Prostate gland (tissue), 2 donors: ENCODE results near the gene MRPS24. TPM values are rescaled to one million over a fixed set of nuclear protein-coding genes. Genes with fewer than 3 reads are reported as not detected.

Experiments used
- DNase-seq: peaks from one replicate; pipeline ENCODE4 v3.0.0-alpha.2; 2019; ENCODE audit warnings: low spot score
- H3K27ac ChIP-seq, 2 donors: fragments of 200-600 bp; sonication (generic); 2 replicates each; pipeline ENCODE4 v1.5.1; 2017 to 2019
- H3K27me3 ChIP-seq: fragments of 200-600 bp; sonication (generic); replicated peaks from 2 replicates; pipeline ENCODE4 v1.5.1; 2019; ENCODE audit not compliant: insufficient read depth
- H3K36me3 ChIP-seq, 2 donors: fragments of 200-600 bp; sonication (generic); 1 replicate in 1 of 2; 2 replicates in 1 of 2; pipeline versions ENCODE4 v1.5.1 to v1.8.1; 2017 to 2019
- H3K4me1 ChIP-seq: fragments of 200-600 bp; sonication (generic); replicated peaks from 2 replicates; pipeline ENCODE4 v1.5.1; 2019
- H3K4me3 ChIP-seq, 2 donors: fragments of 200-600 bp; sonication (generic); 2 replicates each; pipeline ENCODE4 v1.5.1; 2017 to 2019
- H3K9me3 ChIP-seq: fragments of 200-600 bp; sonication (generic); 2 replicates; pipeline ENCODE4 v1.5.1; 2017
- CTCF ChIP-seq, 4 experiments: fragments of 200-600 bp in 2 of 4; fragments of 450-650 bp in 2 of 4; sonication (generic) in 2 of 4; IDR thresholded peaks; 1 replicate in 3 of 4; 2 replicates in 1 of 4; pipeline ENCODE4 v1.5.1; 2016 to 2019; ENCODE audit warnings: antibody characterized with exemption in 4 of 4, mild to moderate bottlenecking in 2 of 4, moderate library complexity in 2 of 4
- POLR2A ChIP-seq: fragments of 450-650 bp; IDR thresholded peaks from one replicate; pipeline ENCODE4 v1.6.1; 2016; ENCODE audit warnings: antibody characterized with exemption, mild to moderate bottlenecking
- POLR2AphosphoS5 ChIP-seq: sonication (generic); formaldehyde crosslinking; IDR thresholded peaks from one replicate; pipeline ENCODE4 v1.6.1; 2017; ENCODE audit warnings: antibody characterized with exemption
- WGBS: methylation state at CpG from one replicate; pipeline ENCODE4 v1.1.5; 2018; 5-methylcytosine and 5-hydroxymethylcytosine counted together
- intact Hi-C: fragments of 100-400 bp; cut with DNase I; formaldehyde crosslinking; loops from one replicate; pipeline ENCODE4 v1.14.2; 2022
- total RNA-seq, 2 donors: library from RNA; depleted of rRNA; stranded (reverse); fragments of >200 nt; gene quantifications; one replicate each; pipeline ENCODE4 v1.1.0, GENCODE V29; 2016

The MRPS24 gene
- total RNA-seq, 2 donors from 2014 or later, result 92.7 to 131 TPM

- WGBS, result 90% methylated on average over 4 of the region's 4 CpGs
- no peak for DNase-seq
- Histone ChIP-seq H3K36me3 (peaks cover 5 to 12% of the 10 kb centered on the region in 2 donors), H3K27ac (no peak overlapping the region), H3K27me3 (no peaks in the 10 kb centered on the region), H3K4me3 (no peak overlapping the region), H3K9me3 (no peaks in the 10 kb centered on the region), H3K4me1 (no peaks in the 10 kb centered on the region)
- TF ChIP-seq POLR2A (no peak), CTCF (IDR thresholded peaks at IDR 0.05) (no peak), POLR2AphosphoS5 (no peak)
- intact Hi-C loops, result no loop called here
These were observed 15.3 kb upstream of the MRPS24 start for GRCh38 chr7:43884617-43885016.

GRCh38 chr7:43884209-43884608 lies 14.9 kb upstream of the MRPS24 start:
- TF ChIP-seq CTCF (IDR thresholded peaks at IDR 0.05) (no peak), POLR2A (no peak), POLR2AphosphoS5 (no peak)
- Histone ChIP-seq H3K4me3 (no peak overlapping the region), H3K27ac (no peak overlapping the region), H3K4me1 (peaks cover 2% of the 10 kb centered on the region), H3K27me3 (no peaks in the 10 kb centered on the region), H3K9me3 (no peaks in the 10 kb centered on the region), H3K36me3 (peaks cover 5 to 12% of the 10 kb centered on the region in 2 donors)
- WGBS, result 89% methylated on average over 4 of the region's 4 CpGs
- intact Hi-C loops, result no loop called here
- no peak for DNase-seq

- TF ChIP-seq POLR2A, result no peak
- WGBS, result 71% methylated on average over 5 of the region's 5 CpGs
- Histone ChIP-seq H3K36me3 (peaks cover 5 to 17% of the 10 kb centered on the region in 2 donors), H3K27ac (no peak overlapping the region), H3K9me3 (no peaks in the 10 kb centered on the region), H3K27me3 (no peaks in the 10 kb centered on the region), H3K4me1 (peaks cover 3% of the 10 kb centered on the region), H3K4me3 (no peak overlapping the region)
- intact Hi-C loops, result no loop called here
- DNase-seq, result no peak
These were observed 11.3 kb upstream of the MRPS24 start for GRCh38 chr7:43880596-43880995.

GRCh38 chr7:43879477-43879876 lies 10.2 kb upstream of the MRPS24 start:
- peaks cover 5 to 16% of the 10 kb centered on the region in 2 donors for H3K36me3 ChIP-seq
- intact Hi-C loops, result no loop called here

GRCh38 chr7:43878867-43879266 lies 9.6 kb upstream of the MRPS24 start:
- Histone ChIP-seq H3K9me3 (no peaks in the 10 kb centered on the region), H3K27ac (peak overlapping the region in 1 of 2 donors; percentile 45), H3K4me1 (peaks cover 3% of the 10 kb centered on the region), H3K4me3 (no peak overlapping the region), H3K36me3 (peaks cover 5 to 16% of the 10 kb centered on the region in 2 donors), H3K27me3 (no peaks in the 10 kb centered on the region)
- DNase-seq, result no peak
- TF ChIP-seq POLR2A, result no peak
- TF ChIP-seq CTCF (IDR thresholded peaks at IDR 0.05), result no peak
- TF ChIP-seq POLR2AphosphoS5, result no peak
- intact Hi-C loops, result no loop called here
- WGBS, result 81% methylated on average over 5 of the region's 5 CpGs

More at GRCh38 chr7:43879477-43879876, 10.2 kb upstream of the MRPS24 start:
- H3K4me3 ChIP-seq, result no peak overlapping the region
- 59% methylated on average over 2 of the region's 2 CpGs for WGBS
- no peak for DNase-seq
- no peaks in the 10 kb centered on the region for H3K27me3 ChIP-seq
- H3K27ac ChIP-seq, result peak overlapping the region in 1 of 2 donors; percentile 45
- TF ChIP-seq POLR2A, result no peak
- no peak for TF ChIP-seq CTCF (IDR thresholded peaks at IDR 0.05)
- TF ChIP-seq POLR2AphosphoS5, result no peak
- no peaks in the 10 kb centered on the region for H3K9me3 ChIP-seq
- H3K4me1 ChIP-seq, result peaks cover 3% of the 10 kb centered on the region
